Kasumi-1 (cell line): ENCODE results near the gene PICK1.
"Not testable (repeated sequence)": the region's sequence is repeated elsewhere in the genome, so short reads cannot be mapped to it uniquely, and the experiment has no call there.

Experiments used
- DNase-seq, 2 experiments: peaks; one replicate each; lab custom pipeline; 2025; lab: John Stamatoyannopoulos, UW

Gene PICK1

GRCh38 chr22:38075105-38075825, 18.1 kb downstream of the PICK1 start:
- DNase-seq: no peak

GRCh38 chr22:38075961-38076360, 18.8 kb downstream of the PICK1 start:
- DNase-seq: no peak

- no peak for DNase-seq
Measured at GRCh38 chr22:38077096-38077495, 19.9 kb downstream of the PICK1 start.

GRCh38 chr22:38077595-38077994, 20.4 kb downstream of the PICK1 start:
- no peak for DNase-seq

- no peak for DNase-seq
Measured at GRCh38 chr22:38078046-38078840, 21.0 kb downstream of the PICK1 start.

- DNase-seq: not testable (repeated sequence)
Measured at GRCh38 chr22:38079208-38079607, 22.0 kb downstream of the PICK1 start.

GRCh38 chr22:38079804-38080203, 22.6 kb downstream of the PICK1 start:
- no peak for DNase-seq

GRCh38 chr22:38080474-38080849, 23.3 kb downstream of the PICK1 start:
- no peak for DNase-seq

GRCh38 chr22:38080850-38081635, 23.8 kb downstream of the PICK1 start:
- no peak for DNase-seq

- no peak for DNase-seq
Measured at GRCh38 chr22:38081636-38081940, 24.4 kb downstream of the PICK1 start.

- no peak for DNase-seq
Measured at GRCh38 chr22:38081941-38082828, 25.0 kb downstream of the PICK1 start.

GRCh38 chr22:38082986-38083710, 25.9 kb downstream of the PICK1 start:
- no peak for DNase-seq

- DNase-seq: no peak
Measured at GRCh38 chr22:38083931-38084631, 26.9 kb downstream of the PICK1 start, which contains the start of gene SLC16A8. Gene SLC16A8, minus strand, starts transcription at chr22:38084184. Its CDS starts 1,311 bp downstream, at chr22:38082873.

GRCh38 chr22:38085056-38085455, 27.9 kb downstream of the PICK1 start:
- DNase-seq: no peak

- no peak for DNase-seq
Measured at GRCh38 chr22:38085501-38085900, 28.3 kb downstream of the PICK1 start.

GRCh38 chr22:38086001-38086845, 29.0 kb downstream of the PICK1 start:
- no peak for DNase-seq

GRCh38 chr22:38086942-38087341, 29.7 kb downstream of the PICK1 start:
- DNase-seq: no peak

GRCh38 chr22:38087855-38088254, 30.7 kb downstream of the PICK1 start:
- no peak for DNase-seq
